ENCODE results near the gene ARIH1. TPM values are rescaled to one million over a fixed set of nuclear protein-coding genes. Genes with fewer than 3 reads are reported as not detected.
"Not testable (repeated sequence)": the region's sequence is repeated elsewhere in the genome, so short reads cannot be mapped to it uniquely, and the experiment has no call there.

The ARIH1 gene
- total RNA-seq, 4 donors from 2014 or later, result 42.6 to 90.0 (median 58.5) TPM

- DNase-seq, result no peak
- no peak for TF ChIP-seq CTCF (IDR thresholded peaks at IDR 0.05)
- no peak for TF ChIP-seq POLR2A (IDR thresholded peaks at IDR 0.05)
- Histone ChIP-seq H3K9me3 (no peaks in the 10 kb centered on the region), H3K4me3 (replicated peaks in 1 of 3) (peak overlapping the region; percentile 7 to 90 (median 52)), H3K27ac (peak overlapping the region; percentile 98 to 99 (median 98)), H3K27me3 (no peaks in the 10 kb centered on the region), H3K4me1 (peaks cover 26 to 37% of the 10 kb centered on the region in 2 donors), H3K36me3 (no peaks in the 10 kb centered on the region)
- intact Hi-C loops (cut with DNase I), result loop anchor here (10.0 kb wide), 1 partner anchor 91 kb away; no protein-coding TSS in a partner anchor
- 6 to 7% methylated on average over 2 of the region's 2 CpGs for WGBS, 2 donors
Observed at GRCh38 chr15:72475674-72476073, 1.5 kb downstream of the ARIH1 start.

GRCh38 chr15:72476330-72476729 is 2.2 kb downstream of the ARIH1 start:
- H3K9me3 ChIP-seq, H3K36me3 ChIP-seq, DNase-seq, H3K27me3 ChIP-seq: not testable (repeated sequence)
- intact Hi-C loops (cut with DNase I), result loop anchor here (10.0 kb wide), 1 partner anchor 92 kb away; no protein-coding TSS in a partner anchor
- H3K27ac ChIP-seq, result peak overlapping the region in 1 of 3 donors; percentile 98
- H3K4me3 ChIP-seq (replicated peaks in 1 of 3), result peak overlapping the region in 1 of 3 donors; percentile 90
- H3K4me1 ChIP-seq, result peaks cover 27 to 43% of the 10 kb centered on the region in 2 donors
- 88 to 92% methylated on average over 16 of the region's 16 CpGs for WGBS, 2 donors

GRCh38 chr15:72481015-72481659 is 7.0 kb downstream of the ARIH1 start:
- Histone ChIP-seq H3K36me3 (no peaks in the 10 kb centered on the region), H3K4me1 (peaks cover 27 to 50% of the 10 kb centered on the region in 2 donors), H3K9me3 (no peaks in the 10 kb centered on the region), H3K4me3 (replicated peaks in 1 of 3) (no peak overlapping the region), H3K27me3 (no peaks in the 10 kb centered on the region), H3K27ac (no peak overlapping the region)
- TF ChIP-seq CTCF (IDR thresholded peaks at IDR 0.05) (no peak), POLR2A (IDR thresholded peaks at IDR 0.05) (no peak)
- intact Hi-C loops (cut with DNase I), result no loop called here
- DNase-seq, result no peak
- WGBS, 2 donors, result 77 to 83% methylated on average over 3 of the region's 3 CpGs

- Histone ChIP-seq H3K36me3 (no peaks in the 10 kb centered on the region), H3K4me3 (replicated peaks in 1 of 3) (no peak overlapping the region), H3K27ac (no peak overlapping the region), H3K4me1 (peaks cover 22 to 44% of the 10 kb centered on the region in 2 donors), H3K27me3 (no peaks in the 10 kb centered on the region), H3K9me3 (no peaks in the 10 kb centered on the region)
- TF ChIP-seq POLR2A (IDR thresholded peaks at IDR 0.05), result no peak
- no peak for TF ChIP-seq CTCF (IDR thresholded peaks at IDR 0.05)
- intact Hi-C loops (cut with DNase I), result no loop called here
- DNase-seq, result no peak
Observed at GRCh38 chr15:72482275-72482674, 8.1 kb downstream of the ARIH1 start.

GRCh38 chr15:72483279-72483678 is 9.1 kb downstream of the ARIH1 start:
- no peak for DNase-seq
- no peak overlapping the region for H3K27ac ChIP-seq
- peaks cover 21 to 41% of the 10 kb centered on the region in 2 donors for H3K4me1 ChIP-seq
- H3K9me3 ChIP-seq, result no peaks in the 10 kb centered on the region
- no peaks in the 10 kb centered on the region for H3K36me3 ChIP-seq
- no peaks in the 10 kb centered on the region for H3K27me3 ChIP-seq
- TF ChIP-seq POLR2A (IDR thresholded peaks at IDR 0.05) (no peak), CTCF (IDR thresholded peaks at IDR 0.05) (no peak)
- 92 to 94% methylated on average over 6 of the region's 6 CpGs for WGBS, 2 donors
- no peak overlapping the region for H3K4me3 ChIP-seq (replicated peaks in 1 of 3)
- intact Hi-C loops (cut with DNase I), result no loop called here

Measured in thyroid gland (tissue), 4 donors.